HG03460 (cell line): ENCODE data around the gene ITPR2.

Source experiments
- ATAC-seq: cut with Tn5 transposase; IDR thresholded peaks from one replicate; pipeline ENCODE4 v1.9.1; 2021; ENCODE audit not compliant: unreplicated experiment

ITPR2 gene

GRCh38 chr12:26825459-26826016, 7.5 kb downstream of the ITPR2 start:
- ATAC-seq, result no peak

- no peak for ATAC-seq
These were observed 9.6 kb downstream of the ITPR2 start for GRCh38 chr12:26823390-26823789.

GRCh38 chr12:26822026-26822425, 11.0 kb downstream of the ITPR2 start:
- ATAC-seq, result no peak

GRCh38 chr12:26821212-26821701, 11.7 kb downstream of the ITPR2 start:
- no peak for ATAC-seq

- ATAC-seq, result no peak
These were observed 14.4 kb downstream of the ITPR2 start for GRCh38 chr12:26818636-26819035.

- ATAC-seq, result no peak
These were observed 14.8 kb downstream of the ITPR2 start for GRCh38 chr12:26818201-26818600.

- ATAC-seq, result peak; percentile 84
These were observed 15.8 kb downstream of the ITPR2 start for GRCh38 chr12:26817183-26817591.

GRCh38 chr12:26813812-26814211, 19.2 kb downstream of the ITPR2 start:
- no peak for ATAC-seq

GRCh38 chr12:26810330-26810729, 22.7 kb downstream of the ITPR2 start:
- no peak for ATAC-seq

- no peak for ATAC-seq
These were observed 23.2 kb downstream of the ITPR2 start for GRCh38 chr12:26809611-26810285.

GRCh38 chr12:26808766-26809476, 24.1 kb downstream of the ITPR2 start:
- ATAC-seq, result no peak

GRCh38 chr12:26807292-26807691, 25.7 kb downstream of the ITPR2 start:
- no peak for ATAC-seq

GRCh38 chr12:26806556-26806955, 26.4 kb downstream of the ITPR2 start:
- no peak for ATAC-seq

- no peak for ATAC-seq
These were observed 27.5 kb downstream of the ITPR2 start for GRCh38 chr12:26805401-26805971.

- no peak for ATAC-seq
These were observed 29.4 kb downstream of the ITPR2 start for GRCh38 chr12:26803552-26803951.

GRCh38 chr12:26801486-26801885, 31.5 kb downstream of the ITPR2 start:
- no peak for ATAC-seq

GRCh38 chr12:26800858-26801257, 32.1 kb downstream of the ITPR2 start:
- no peak for ATAC-seq

- ATAC-seq, result no peak
These were observed 32.6 kb downstream of the ITPR2 start for GRCh38 chr12:26800347-26800746.

- no peak for ATAC-seq
These were observed 33.3 kb downstream of the ITPR2 start for GRCh38 chr12:26799741-26800140.

GRCh38 chr12:26798640-26799039, 34.4 kb downstream of the ITPR2 start:
- ATAC-seq, result no peak

- peak; percentile 65 for ATAC-seq
These were observed 35.0 kb downstream of the ITPR2 start for GRCh38 chr12:26798023-26798422.

- ATAC-seq, result no peak
These were observed 37.1 kb downstream of the ITPR2 start for GRCh38 chr12:26795910-26796309.
